GM10266 (cell line): ENCODE measurements around the gene GALNTL6.

Experiments used
- DNase-seq: peaks from one replicate; pipeline ENCODE4 v3.0.0; 2012; ENCODE audit errors: extremely low spot score
- CTCF ChIP-seq: IDR thresholded peaks from 2 replicates; pipeline ENCODE4 v1.5.1; 2012; ENCODE audit warnings: mild to moderate bottlenecking, low read depth; ENCODE audit not compliant: control insufficient read depth, insufficient read depth; ENCODE audit errors: missing control alignments

The GALNTL6 gene

DNA sequence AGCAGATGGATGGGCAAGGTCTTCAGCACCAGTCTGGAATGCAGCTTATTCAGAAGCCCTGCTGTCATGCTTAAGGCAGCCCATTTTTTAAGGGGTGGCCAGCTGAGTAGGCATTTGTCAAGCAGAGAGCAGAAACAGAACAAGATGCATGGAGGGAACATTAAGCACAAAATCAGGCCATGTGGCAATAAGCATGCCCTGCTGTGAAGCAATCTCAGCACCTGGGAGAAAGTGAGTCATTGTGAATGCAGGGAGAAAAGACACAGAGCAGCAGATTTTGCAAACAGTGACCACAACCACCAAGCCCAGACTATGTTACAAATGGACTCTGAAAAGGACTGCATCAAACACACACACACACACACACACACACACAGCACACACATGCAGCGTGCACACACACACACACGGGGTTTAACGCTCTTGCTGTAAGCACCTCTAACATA, 1261.3 kb downstream of the GALNTL6 start:
- no peak for DNase-seq

GRCh38 chr4:173076903-173077634, 1263.9 kb downstream of the GALNTL6 start:
- no peak for DNase-seq
- TF ChIP-seq CTCF: no peak

More for the DNA sequence above, 1261.3 kb downstream of the GALNTL6 start:
- no peak for TF ChIP-seq CTCF

- no peak for TF ChIP-seq CTCF
- no peak for DNase-seq
Measured at GRCh38 chr4:173088144-173088543, 1274.9 kb downstream of the GALNTL6 start.
